ENCODE data around the gene PPP1R3C.

Gene PPP1R3C

DNA sequence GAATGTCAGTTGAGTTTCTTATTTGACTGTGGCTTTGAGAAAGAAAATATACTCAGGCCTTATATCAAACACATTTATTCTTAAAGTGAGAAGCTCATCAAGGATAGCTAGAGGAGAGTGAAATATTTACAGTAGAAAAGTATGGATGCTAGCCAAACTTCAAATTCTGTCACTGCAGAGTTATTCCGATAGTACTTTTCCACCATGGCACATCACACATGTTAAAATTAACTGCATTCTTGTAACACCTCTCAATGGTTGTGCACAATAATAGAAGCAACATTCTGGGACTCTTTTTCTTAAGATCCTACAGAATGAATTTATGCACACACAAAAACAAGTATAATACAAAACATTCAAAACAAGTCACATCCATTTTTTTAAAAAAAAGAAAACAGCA lies 4.5 kb downstream of the PPP1R3C start:
- DNase-seq, result no peak

GRCh38 chr10:91627344-91628102 lies 5.3 kb downstream of the PPP1R3C start:
- no peak for DNase-seq

GRCh38 chr10:91626936-91627335 lies 5.9 kb downstream of the PPP1R3C start:
- no peak for DNase-seq

DNA sequence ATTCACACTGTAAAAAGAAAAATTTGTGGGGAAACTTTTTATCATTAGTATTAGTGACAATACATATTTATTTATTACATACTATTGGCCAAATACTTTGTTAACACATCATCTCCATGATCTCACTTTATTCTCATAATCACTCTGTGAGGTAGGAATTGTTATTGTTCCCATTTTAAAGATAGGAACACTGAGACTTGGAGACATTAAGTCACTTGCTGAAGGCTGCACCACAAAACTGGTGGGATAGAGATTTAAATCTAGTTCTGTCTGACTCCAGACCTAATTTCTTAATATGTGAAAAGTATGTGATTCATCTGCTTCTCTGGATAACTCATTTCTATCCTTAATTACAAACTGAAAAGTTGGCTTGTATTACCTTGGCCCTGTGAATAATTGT lies 8.2 kb downstream of the PPP1R3C start:
- DNase-seq, result no peak

- no peak for DNase-seq
Measured at GRCh38 chr10:91622601-91623000, 10.3 kb downstream of the PPP1R3C start.

GRCh38 chr10:91621483-91622113 lies 11.3 kb downstream of the PPP1R3C start:
- no peak for DNase-seq

- no peak for DNase-seq
Measured at GRCh38 chr10:91617072-91617609, 15.7 kb downstream of the PPP1R3C start.

DNA sequence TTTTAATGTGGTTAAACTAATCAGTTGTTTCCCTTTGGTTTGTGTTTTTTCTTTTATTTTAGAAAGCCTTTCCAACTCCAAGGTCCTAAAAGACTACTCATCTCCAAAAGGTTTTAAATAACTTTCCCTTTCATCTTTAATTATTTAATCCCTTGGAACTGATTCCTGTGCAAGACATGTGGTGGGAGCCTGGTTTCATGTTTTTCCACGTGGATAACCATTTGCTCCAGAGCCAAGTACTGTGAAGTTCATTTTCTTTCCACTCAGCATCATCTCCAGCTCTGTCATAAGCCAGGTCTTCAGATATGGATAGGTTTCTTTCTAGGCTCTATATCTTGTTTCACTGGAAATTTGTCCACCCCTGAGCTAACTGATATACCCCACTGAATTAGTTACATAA lies 16.7 kb downstream of the PPP1R3C start:
- DNase-seq, result no peak

- DNase-seq, result no peak
Measured at GRCh38 chr10:91614225-91614624, 18.6 kb downstream of the PPP1R3C start.

GRCh38 chr10:91613411-91614187 lies 19.3 kb downstream of the PPP1R3C start:
- DNase-seq, result no peak

- no peak for DNase-seq
Measured at GRCh38 chr10:91610919-91611318, 22.0 kb downstream of the PPP1R3C start.

DNA sequence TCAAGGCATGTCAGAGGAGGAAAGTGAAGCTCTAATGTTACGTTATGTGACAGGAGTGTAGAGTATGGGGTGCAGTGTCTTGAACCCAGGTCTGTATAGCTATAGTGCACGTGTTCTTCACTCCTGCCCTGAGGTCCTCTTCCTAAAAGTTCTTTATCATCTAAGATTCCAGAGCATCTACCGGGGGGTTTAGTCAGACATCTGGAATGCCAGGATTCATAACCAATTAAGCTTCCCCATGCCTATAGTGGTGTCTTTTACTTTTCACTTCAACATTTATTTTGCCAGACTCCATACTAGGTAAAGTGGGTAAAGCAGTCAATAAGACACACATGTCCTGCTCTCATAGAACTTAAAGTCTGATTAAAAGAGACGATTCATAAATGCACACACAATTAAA lies 22.4 kb downstream of the PPP1R3C start:
- no peak for DNase-seq

- no peak for DNase-seq
Measured at GRCh38 chr10:91607646-91608403, 25.0 kb downstream of the PPP1R3C start.

GRCh38 chr10:91605968-91606367 lies 26.9 kb downstream of the PPP1R3C start:
- no peak for DNase-seq

DNA sequence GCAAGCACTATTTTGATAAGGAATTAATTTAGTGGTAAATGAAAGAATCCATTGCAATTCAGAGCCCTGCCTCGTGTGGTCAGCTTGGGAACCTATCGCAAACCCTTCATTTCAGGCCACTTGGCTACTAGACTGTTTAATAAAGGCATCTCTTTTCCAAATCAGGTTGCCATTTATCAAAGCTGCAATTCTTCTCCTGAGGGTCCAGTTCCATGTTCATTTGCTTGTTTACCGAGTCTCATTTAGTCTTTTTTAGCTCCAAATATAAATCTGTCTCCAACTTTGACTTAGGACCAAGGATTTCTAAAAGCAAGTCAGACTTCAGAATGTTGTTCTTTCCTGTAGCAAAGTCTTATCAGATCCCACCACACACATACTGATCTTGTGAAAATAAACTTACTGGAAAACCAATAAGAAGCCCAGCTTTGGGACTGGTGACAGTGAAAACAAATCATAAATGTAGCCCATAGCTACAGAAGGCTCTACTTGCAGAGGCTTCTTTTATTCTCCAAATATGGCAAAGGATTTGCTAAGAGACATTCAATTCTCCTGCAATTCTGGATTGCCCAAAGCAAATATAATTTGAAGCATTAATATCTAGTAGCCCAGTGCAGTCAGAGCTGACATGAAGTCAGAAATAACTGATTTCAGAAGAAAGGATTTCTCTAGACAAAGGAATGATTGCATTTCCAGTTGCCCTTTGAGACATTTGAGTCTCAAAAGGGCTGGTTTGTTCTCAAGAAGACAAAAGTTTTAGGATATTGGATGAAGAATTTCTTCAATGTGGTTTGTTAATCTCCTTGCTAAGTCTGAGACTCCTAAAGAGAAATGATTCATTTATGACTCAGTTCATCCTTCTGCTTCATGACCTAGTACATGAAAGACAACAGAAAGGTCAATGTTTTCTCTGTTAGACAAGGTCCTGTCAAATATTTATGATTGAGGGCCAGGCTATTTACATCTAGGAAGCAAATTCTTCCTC lies 28.0 kb downstream of the PPP1R3C start:
- no peak for DNase-seq

GRCh38 chr10:91603931-91604331 lies 28.9 kb downstream of the PPP1R3C start:
- no peak for DNase-seq

DNA sequence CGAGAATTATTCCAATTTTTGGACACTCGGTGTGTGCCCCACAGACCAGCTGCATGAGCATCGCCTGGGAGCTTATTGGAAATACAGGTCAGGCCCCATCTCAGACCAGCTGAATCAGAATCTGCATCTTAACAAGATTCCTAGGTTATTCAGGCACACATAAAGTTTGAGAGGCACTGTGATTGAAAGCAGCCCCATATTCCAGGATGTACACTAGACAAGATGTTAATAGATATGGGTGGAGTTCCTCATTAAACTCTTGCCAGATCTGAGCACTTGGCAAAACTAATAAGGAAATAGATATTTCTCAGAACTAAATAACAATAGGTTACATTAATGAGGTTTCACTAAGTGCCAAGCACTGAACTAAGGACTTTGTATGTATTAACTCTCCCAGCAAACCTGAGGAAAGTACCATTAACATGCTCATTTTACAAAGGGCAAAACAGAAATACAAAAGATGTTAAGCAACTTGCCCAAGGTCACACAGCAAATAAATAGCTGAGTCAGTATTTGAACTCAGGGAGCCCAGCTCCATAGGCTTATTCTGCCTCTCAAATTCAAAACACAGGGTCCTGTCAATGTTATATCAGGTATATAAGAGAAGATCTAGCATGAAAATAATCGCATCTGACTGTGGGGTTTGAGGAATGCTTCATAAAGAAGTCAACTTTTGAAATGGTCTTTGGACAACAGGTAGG lies 29.9 kb downstream of the PPP1R3C start:
- no peak for DNase-seq

GRCh38 chr10:91602449-91602848 lies 30.4 kb downstream of the PPP1R3C start:
- no peak for DNase-seq

- no peak for DNase-seq
Measured at GRCh38 chr10:91601212-91601611, 31.7 kb downstream of the PPP1R3C start.

DNA sequence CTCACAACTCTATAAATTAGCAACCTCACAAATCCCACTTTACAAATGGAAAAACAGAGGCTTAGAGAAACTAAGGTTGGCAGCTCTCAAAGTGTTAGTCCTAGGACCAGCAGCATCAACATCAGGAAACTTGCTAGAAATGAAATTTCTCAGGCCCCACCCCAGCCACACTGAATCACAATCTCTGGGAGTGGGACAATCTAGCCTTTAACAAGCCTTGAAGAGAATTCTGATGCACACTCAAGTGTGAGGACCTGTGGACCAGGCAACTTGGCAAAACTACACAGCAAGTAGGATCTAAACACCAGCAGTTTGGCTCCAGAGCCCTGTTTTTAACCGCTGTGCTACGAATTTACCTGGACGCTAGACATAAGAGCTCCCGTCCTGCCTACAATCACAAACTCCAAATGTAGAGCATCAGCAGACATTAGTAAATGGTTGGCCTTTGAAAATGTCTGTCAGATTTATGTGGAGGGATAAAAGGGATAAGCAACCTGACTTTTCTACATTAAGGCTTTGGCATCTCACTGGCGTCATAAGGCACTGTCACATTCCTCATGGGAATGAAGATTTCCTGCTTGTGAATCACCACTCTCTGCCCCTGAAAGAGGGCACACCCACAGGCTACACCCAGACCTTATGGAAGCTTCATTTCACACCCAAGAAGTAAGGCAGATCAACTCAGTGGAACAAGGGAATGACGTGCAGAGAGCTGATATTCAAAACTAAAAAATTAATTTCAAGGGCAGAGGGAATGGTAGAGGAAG lies 34.5 kb downstream of the PPP1R3C start:
- no peak for DNase-seq

All from GDM1 (cell line).